HG03442 (cell line): ENCODE data around the gene ELANE.

Source experiments
- ATAC-seq: cut with Tn5 transposase; IDR thresholded peaks from one replicate; pipeline ENCODE4 v1.9.1; 2021; ENCODE audit warnings: mild to moderate bottlenecking, moderate library complexity; ENCODE audit not compliant: unreplicated experiment

The ELANE gene

GRCh38 chr19:852136-853013 is at the start of gene ELANE:
Gene ELANE, plus strand, starts transcription at chr19:852303. Its CDS starts 26 bp downstream, at chr19:852329.
- no peak for ATAC-seq

DNA sequence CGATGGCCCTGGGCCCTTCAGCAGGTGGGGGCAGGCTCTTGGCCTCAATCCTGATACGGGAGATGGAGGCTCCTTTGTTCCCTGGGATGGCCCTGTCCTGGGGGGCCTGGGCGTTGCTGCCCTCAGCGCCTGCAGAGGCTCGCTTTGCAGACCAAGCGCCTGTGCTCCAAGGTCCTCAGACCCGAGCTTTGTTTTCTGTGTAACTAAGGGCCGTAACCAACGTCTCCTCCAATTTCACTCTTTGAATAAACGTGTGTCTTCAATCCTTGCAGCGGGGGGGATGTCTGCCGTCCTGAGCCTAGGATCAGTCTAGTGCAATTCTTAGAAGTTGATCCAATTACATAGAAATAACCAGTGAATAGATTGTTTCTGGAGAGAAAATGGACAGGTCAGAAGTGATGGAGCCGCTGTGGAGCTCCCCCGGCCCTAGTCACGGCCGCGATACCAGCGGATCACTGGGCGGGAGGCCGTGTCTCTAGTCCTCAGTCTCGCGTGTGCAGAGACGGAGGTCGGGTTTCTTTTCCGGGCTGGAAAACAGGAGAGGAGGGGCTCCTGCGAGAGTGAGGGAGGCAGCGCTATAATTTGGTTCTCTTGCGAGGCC is 49.5 kb upstream of the ELANE start:
- no peak for ATAC-seq

DNA sequence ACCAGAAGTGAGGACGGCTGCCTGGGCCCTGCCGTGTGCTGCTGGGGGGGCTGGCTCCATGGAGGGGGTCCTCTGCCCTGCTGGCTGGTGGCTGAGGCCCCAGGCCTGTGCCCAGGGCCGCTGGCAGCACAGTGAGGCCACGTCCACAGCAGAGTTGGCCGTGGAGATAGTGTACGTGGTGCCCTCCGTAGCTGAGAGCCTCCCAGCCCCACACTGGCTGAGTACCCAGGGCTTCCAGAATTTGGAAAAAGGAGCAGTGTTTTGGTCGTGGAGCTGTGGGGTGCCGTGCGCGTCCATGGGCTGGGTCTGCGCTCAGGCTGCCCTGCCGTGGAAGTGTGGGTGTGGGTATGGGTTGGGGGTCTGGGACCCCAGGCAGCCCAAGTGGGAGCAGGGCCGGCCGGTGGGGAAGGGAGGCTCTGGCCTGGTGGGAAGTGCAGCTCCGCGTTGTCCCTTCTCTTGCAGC is 49.0 kb upstream of the ELANE start:
- no peak for ATAC-seq

- ATAC-seq: no peak
These were observed 48.3 kb upstream of the ELANE start for GRCh38 chr19:803686-804418.

- no peak for ATAC-seq
These were observed 47.5 kb upstream of the ELANE start for GRCh38 chr19:804419-805165.

DNA sequence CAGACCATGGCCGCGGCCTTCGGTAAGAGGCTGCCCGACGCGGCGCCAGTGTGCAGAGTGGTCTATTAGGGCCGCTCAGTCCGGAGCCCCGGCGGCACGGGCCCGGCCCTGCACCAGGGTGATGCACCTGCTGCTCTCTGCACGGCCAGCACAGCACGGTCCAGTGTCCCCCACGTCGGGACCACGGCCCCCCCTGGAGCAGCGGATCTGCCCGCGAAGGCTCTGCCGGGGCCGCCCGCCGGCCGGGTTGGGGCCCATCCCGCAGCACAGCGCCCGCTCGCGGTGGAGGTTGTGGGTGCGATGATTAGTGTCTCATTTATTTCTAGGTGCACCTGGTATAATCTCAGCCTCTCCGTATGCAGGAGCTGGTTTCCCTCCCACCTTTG is 46.9 kb upstream of the ELANE start:
- no peak for ATAC-seq

- ATAC-seq: no peak
These were observed 46.2 kb upstream of the ELANE start for GRCh38 chr19:805600-806550.

DNA sequence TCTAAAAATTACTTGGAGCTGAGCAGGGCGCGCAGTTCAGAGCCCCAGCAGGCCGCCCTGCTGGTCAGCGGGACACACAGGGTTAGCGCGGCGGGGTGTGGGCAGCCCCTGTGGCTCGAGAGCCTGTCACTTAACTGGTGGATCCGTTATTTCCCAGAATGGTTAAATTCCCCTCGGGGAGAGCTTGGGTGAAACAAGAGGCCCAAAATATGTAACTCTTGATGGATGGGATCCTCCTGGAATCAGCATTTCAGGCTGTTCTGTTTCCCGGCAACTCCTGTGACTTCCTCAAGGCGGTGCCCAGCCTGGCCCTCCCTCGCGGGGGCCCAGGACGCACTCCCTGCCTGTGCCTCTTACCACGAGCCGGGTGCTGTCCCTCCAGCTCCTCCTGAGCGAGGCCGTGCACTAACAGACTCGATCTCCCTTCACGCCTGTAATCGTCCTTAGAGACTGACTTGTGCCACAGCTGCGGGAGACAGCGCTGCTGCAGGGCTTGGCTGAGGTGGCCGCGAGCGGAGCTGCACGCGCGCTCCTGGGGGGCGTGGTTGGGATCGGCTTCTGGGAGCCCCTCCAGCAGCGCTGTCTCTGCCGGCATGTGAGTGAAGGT is 45.2 kb upstream of the ELANE start:
- ATAC-seq: no peak

DNA sequence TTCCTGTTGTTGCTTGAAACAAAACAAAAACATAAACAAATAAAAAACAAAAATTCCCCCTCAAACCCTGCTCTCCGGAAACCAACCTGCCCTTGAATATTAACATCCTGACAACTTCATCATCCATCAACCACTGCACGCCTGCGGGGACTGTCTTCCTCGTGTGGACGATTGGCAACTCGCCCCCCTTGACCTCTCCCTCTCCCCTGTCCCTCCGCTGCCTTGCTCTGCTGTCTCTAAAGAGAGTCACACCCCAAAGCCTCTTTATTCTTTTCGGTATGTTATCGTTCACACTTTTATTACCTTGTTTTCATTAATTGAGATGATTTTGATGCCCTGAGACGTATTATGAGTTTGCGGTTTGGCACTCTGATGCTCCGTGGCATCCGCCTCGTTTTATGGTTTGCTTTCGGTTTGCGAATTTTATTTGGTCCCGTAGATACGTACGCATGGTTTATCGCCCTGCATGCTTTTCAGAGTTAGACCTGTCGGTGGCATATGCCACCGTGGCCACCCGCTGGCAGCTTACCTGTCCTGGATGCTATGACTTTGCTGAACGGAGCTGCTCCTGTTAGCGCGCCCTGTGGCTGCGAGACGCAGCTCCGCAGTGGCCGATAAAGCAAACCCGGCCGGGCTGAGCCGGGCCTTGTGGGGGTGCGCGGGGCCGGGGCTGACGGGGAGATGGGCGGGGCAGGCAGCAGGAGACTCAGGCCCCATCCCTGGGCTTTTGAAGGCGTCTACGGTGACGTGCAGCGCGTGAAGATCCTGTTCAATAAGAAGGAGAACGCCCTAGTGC is 44.3 kb upstream of the ELANE start:
- ATAC-seq: no peak

GRCh38 chr19:808423-808775 is 43.7 kb upstream of the ELANE start:
- no peak for ATAC-seq

GRCh38 chr19:810077-810855 is 41.8 kb upstream of the ELANE start:
- ATAC-seq: no peak

- ATAC-seq: no peak
These were observed 41.1 kb upstream of the ELANE start for GRCh38 chr19:810883-811489.

DNA sequence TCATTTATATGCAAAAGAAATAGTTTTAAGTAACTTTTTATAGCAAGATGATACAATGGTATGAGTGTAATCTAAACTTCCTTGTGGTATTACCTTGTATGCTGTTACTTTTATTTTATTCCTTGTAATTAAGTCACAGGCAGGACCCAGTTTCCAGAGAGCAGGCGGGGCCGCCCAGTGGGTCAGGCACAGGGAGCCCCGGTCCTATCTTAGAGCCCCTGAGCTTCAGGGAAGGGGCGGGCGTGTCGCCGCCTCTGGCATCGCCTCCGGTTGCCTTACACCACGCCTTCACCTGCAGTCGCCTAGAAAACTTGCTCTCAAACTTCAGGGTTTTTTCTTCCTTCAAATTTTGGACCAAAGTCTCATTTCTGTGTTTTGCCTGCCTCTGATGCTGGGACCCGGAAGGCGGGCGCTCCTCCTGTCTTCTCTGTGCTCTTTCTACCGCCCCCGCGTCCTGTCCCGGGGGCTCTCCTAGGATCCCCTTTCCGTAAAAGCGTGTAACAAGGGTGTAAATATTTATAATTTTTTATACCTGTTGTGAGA is 40.5 kb upstream of the ELANE start:
- no peak for ATAC-seq

GRCh38 chr19:812049-812746 is 39.9 kb upstream of the ELANE start:
- no peak for ATAC-seq

DNA sequence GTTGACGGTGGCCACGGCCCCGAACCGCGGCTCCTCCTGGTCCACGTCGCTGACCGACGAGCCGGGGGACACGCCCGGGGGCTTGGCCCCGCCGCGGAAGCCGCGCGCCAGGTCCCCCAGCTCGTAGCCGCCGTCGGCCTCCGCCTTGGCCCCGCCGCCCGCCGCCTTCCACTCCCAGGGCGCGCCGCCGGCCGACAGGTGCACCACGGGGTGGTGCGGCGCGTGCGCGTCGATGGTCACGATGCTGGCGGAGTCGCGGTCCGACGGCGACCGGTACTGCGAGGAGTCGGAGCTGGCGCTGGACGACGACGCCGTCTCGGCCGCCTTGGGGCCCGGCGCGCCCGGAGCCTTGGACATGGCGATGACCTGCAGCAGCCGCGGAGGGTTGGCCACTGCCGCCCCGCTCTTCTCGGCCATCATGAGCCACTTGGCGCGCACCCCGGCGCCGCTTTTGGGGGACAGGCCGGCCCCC is 39.3 kb upstream of the ELANE start:
- ATAC-seq: no peak
